Sigmoid colon (tissue), 7 donors: ENCODE results near the gene PDE6B. TPM values are rescaled to one million over a fixed set of nuclear protein-coding genes. Genes with fewer than 3 reads are reported as not detected.

Source experiments
- DNase-seq: peaks from one replicate; pipeline ENCODE4 v3.0.0-alpha.2; 2019
- H3K27ac ChIP-seq, 4 donors: fragments of 200-600 bp; sonication (generic); one replicate each; pipeline ENCODE4 v1.5.1; 2016 to 2019; ENCODE audit warnings: mild to moderate bottlenecking in 1 of 4
- H3K27me3 ChIP-seq, 3 donors: fragments of 200-600 bp; sonication (generic); one replicate each; pipeline ENCODE4 v1.5.1; 2019; ENCODE audit warnings: mild to moderate bottlenecking in 1 of 3
- H3K36me3 ChIP-seq, 4 donors: fragments of 200-600 bp; sonication (generic); one replicate each; pipeline ENCODE4 v1.5.1; 2016 to 2019
- H3K4me1 ChIP-seq, 4 donors: fragments of 200-600 bp; sonication (generic); one replicate each; pipeline ENCODE4 v1.5.1; 2017 to 2019
- H3K4me3 ChIP-seq, 4 donors: fragments of 200-600 bp; sonication (generic); one replicate each; pipeline ENCODE4 v1.5.1; 2017 to 2019; ENCODE audit warnings: mild to moderate bottlenecking in 2 of 4, moderate library complexity in 1 of 4
- H3K9me3 ChIP-seq, 4 donors: fragments of 200-600 bp in 3 of 4; sonication (generic) in 3 of 4; one replicate each; pipeline versions ENCODE4 v1.5.1 to v1.6.1; 2013 to 2019
- CTCF ChIP-seq, 4 experiments: fragments of 450-650 bp in 3 of 4; fragments of 200-600 bp in 1 of 4; IDR thresholded peaks; one replicate each; pipeline ENCODE4 v1.5.1; 2016 to 2019; ENCODE audit warnings: antibody characterized with exemption in 4 of 4, mild to moderate bottlenecking in 3 of 4, moderate library complexity in 2 of 4
- EP300 ChIP-seq, 4 donors: sonication (generic); formaldehyde crosslinking; IDR thresholded peaks; one replicate each; pipeline ENCODE4 v1.6.1; 2017; ENCODE audit warnings: antibody characterized with exemption in 4 of 4
- POLR2A ChIP-seq, 2 donors: fragments of 450-650 bp; IDR thresholded peaks; one replicate each; pipeline ENCODE4 v1.6.1; 2016; ENCODE audit warnings: antibody characterized with exemption in 2 of 2, mild to moderate bottlenecking in 2 of 2, moderate library complexity in 2 of 2
- POLR2AphosphoS5 ChIP-seq, 4 donors: sonication (generic); formaldehyde crosslinking; IDR thresholded peaks; one replicate each; pipeline ENCODE4 v1.6.1; 2017; ENCODE audit warnings: antibody characterized with exemption in 4 of 4
- WGBS, 2 donors: extraction: QIAGEN DNeasy Blood & Tissue Kit; methylation state at CpG; one replicate each; pipeline ENCODE4 v1.1.7; 2013; 5-methylcytosine and 5-hydroxymethylcytosine counted together
- intact Hi-C: fragments of 100-400 bp; cut with DNase I; formaldehyde crosslinking; loops from one replicate; pipeline ENCODE4 v1.15.1; 2023
- polyA plus RNA-seq, 3 donors: library from polyadenylated mRNA; stranded (reverse); fragments of 200-250 nt; gene quantifications; one replicate each; pipeline ENCODE4 v1.2.3, GENCODE V29; 2013
- total RNA-seq, 4 donors: library from RNA; depleted of rRNA; stranded (reverse); fragments of >200 nt; gene quantifications; one replicate each; pipeline ENCODE4 v1.1.0, GENCODE V29; 2016
- donor health status: healthy with polysubstance abuse.
- donor health status: Bipolar disorder and iron deficiency.
- donor health status: healthy.

Gene PDE6B
- total and polyA plus RNA-seq, 7 donors, result under 0.01 to 5.4 (median 1.5) TPM; not detected in 1

GRCh38 chr4:671769-672168 lies 46.4 kb downstream of the PDE6B start:
- no peak for DNase-seq
- intact Hi-C loops, result loop anchor here (5.0 to 10.0 kb wide), 4 partner anchors 111 to 334 kb away; partner anchors contain the start of genes GAK, PIGG, TMEM175 and ZNF141
- Histone ChIP-seq H3K9me3 (no peaks in the 10 kb centered on the region), H3K4me1 (peaks cover 0 to 27% (median 19%) of the 10 kb centered on the region in 4 donors), H3K27me3 (no peaks in the 10 kb centered on the region), H3K4me3 (no peak overlapping the region), H3K27ac (no peak overlapping the region), H3K36me3 (peaks cover 0 to 25% (median 10%) of the 10 kb centered on the region in 4 donors)
- no peak for TF ChIP-seq POLR2AphosphoS5 (IDR thresholded peaks at IDR 0.05)
- no peak for TF ChIP-seq CTCF (IDR thresholded peaks at IDR 0.05)
- no peak for TF ChIP-seq POLR2A (IDR thresholded peaks at IDR 0.05)
- TF ChIP-seq EP300 (IDR thresholded peaks at IDR 0.05), result no peak
- 95 to 99% methylated on average over 3 of the region's 3 CpGs for WGBS, 2 donors

GRCh38 chr4:673349-674091 lies 48.1 kb downstream of the PDE6B start:
- peak overlapping the region; percentile 84 to 100 (median 96) for H3K4me3 ChIP-seq
- TF ChIP-seq CTCF (IDR thresholded peaks at IDR 0.05) (no peak), EP300 (IDR thresholded peaks at IDR 0.05) (no peak), POLR2AphosphoS5 (IDR thresholded peaks at IDR 0.05) (no peak), POLR2A (IDR thresholded peaks at IDR 0.05) (no peak)
- peaks cover 0 to 27% (median 19%) of the 10 kb centered on the region in 4 donors for H3K4me1 ChIP-seq
- peaks cover 0 to 25% (median 10%) of the 10 kb centered on the region in 4 donors for H3K36me3 ChIP-seq
- peak overlapping the region; percentile 95 to 99 (median 97) for H3K27ac ChIP-seq
- WGBS, 2 donors, result 2 to 9% methylated on average over 55 of the region's 55 CpGs
- H3K9me3 ChIP-seq, result no peaks in the 10 kb centered on the region
- DNase-seq, result no peak
- peaks cover 0 to 4% (median 0%) of the 10 kb centered on the region in 3 donors for H3K27me3 ChIP-seq
- intact Hi-C loops, result loop anchor here (2.0 to 10.0 kb wide), 5 partner anchors 31 to 336 kb away; partner anchors contain the start of genes GAK, PCGF3, PIGG and TMEM175

GRCh38 chr4:674172-675035 lies 49.0 kb downstream of the PDE6B start, which contains the start of the genes ATP5ME and MYL5:
Gene ATP5ME (minus strand): TSS chr4:674276. CDS start chr4:674247, 29 bp downstream.
Gene MYL5 (plus strand): TSS chr4:674542. CDS start chr4:678027, 3,485 bp downstream.
- Histone ChIP-seq H3K9me3 (no peaks in the 10 kb centered on the region), H3K27ac (peak within 1 kb of the TSS; percentile 95 to 99 (median 97)), H3K4me1 (peaks cover 0 to 27% (median 19%) of the 10 kb centered on the region in 4 donors), H3K27me3 (peaks cover 5 to 12% (median 6%) of the 10 kb centered on the region in 3 donors), H3K36me3 (peaks cover 0 to 25% (median 10%) of the 10 kb centered on the region in 4 donors), H3K4me3 (peak within 1 kb of the TSS; percentile 84 to 100 (median 96))
- 0% methylated on average over 84 of the region's 84 CpGs for WGBS, 2 donors
- peak; percentile 89 to 91 (median 91) for TF ChIP-seq POLR2AphosphoS5 (IDR thresholded peaks at IDR 0.05)
- TF ChIP-seq CTCF (IDR thresholded peaks at IDR 0.05), result peak; percentile 45 to 80 (median 68)
- no peak for TF ChIP-seq EP300 (IDR thresholded peaks at IDR 0.05)
- TF ChIP-seq POLR2A (IDR thresholded peaks at IDR 0.05), result peak; percentile 43 to 66
- intact Hi-C loops, result loop anchor here (2.0 to 10.0 kb wide), 5 partner anchors 30 to 337 kb away; partner anchors contain the start of genes GAK, PCGF3, PIGG and TMEM175
- peak; percentile 99 for DNase-seq
